Activated CD8-positive, alpha-beta memory T cell treated with anti-CD3 and anti-CD28 coated beads, Interleukin-2, amount 50 U/mL, for 48 hours (primary cell): ENCODE measurements around the gene ALK.
"Not testable (repeated sequence)": the region's sequence is repeated elsewhere in the genome, so short reads cannot be mapped to it uniquely, and the experiment has no call there.

Source experiments
- DNase-seq: peaks from one replicate; pipeline ENCODE4 v3.0.0-alpha.2; 2020

The ALK gene

GRCh38 chr2:29834624-29835023 lies 86.8 kb downstream of the ALK start:
- no peak for DNase-seq

GRCh38 chr2:29834036-29834540 lies 87.3 kb downstream of the ALK start:
- DNase-seq = no peak

DNA sequence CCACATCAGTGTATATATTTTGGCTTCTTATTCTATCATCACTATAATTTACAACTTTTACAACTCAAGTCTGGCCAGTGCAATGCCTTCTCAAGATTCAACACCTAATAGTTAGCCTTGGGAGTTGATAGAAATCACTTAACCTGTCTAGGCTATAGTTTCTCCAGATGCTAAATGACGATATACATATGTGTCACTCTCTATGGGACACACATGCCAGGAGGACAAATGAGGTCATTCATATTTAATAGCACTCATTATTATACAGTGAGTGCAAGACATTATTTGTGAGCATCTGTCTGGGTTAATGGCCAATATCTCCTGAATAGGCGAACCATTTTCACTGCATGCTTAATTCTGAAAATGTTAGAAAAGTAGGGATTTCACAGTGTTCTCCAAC lies 89.8 kb downstream of the ALK start:
- DNase-seq = no peak

DNA sequence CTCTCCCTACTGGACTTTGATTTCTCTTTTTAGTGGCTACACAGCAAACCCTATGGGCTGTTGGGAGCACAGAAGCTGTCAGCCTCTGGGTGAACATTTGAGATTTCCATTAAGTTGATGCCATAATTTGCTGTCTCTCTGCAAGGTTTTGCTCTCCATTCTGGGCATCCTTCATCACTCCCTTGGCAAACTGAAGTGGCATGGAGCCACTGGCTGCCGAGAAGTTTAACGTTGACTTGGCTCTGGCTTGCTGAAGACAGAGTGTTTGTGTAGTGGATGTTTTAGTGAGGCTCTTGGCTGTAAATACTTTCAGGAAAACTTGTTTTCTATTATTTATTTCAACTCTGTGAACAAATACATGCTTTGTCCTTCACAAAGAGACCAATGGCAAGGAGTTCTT lies 91.5 kb downstream of the ALK start:
- DNase-seq = no peak

DNA sequence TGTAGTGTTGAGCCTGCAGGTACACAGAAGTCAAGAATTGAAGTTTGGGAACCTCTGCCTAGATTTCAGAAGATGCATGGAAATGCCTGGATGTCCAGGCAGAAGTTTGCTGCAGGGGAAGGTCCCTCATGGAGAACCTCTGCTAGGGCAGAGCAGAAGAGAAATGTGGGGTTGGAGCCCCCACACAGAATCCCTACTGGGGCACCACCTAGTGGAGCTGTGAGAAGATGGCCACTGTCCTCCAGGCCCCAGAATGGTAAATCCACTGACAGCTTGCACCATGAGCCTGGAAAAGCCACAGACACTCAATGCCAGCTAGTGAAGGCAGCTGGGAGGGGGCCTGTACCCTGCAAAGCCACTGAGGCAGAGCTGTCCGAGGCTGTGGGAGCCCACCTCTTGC lies 97.2 kb downstream of the ALK start:
- not testable (repeated sequence) for DNase-seq

DNA sequence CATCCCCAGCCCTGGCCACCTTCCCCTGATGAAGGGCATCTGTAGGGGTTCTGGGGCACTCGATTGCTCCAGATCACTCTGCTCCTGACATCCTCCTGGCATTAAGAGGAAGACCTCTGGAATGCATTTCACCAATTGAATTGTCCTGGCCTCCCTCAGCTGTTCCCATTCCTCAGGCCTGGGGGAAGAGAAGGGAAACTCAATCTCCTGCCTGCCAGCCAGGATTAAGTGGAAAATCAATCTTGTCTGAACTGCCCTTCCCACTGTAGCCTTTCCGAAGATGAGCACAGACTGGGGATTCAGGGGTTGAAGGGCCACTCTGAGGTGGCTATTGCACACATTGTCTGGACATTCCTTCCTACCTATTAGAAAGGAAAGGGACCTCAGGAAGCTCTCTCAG lies 99.8 kb downstream of the ALK start:
- no peak for DNase-seq

DNA sequence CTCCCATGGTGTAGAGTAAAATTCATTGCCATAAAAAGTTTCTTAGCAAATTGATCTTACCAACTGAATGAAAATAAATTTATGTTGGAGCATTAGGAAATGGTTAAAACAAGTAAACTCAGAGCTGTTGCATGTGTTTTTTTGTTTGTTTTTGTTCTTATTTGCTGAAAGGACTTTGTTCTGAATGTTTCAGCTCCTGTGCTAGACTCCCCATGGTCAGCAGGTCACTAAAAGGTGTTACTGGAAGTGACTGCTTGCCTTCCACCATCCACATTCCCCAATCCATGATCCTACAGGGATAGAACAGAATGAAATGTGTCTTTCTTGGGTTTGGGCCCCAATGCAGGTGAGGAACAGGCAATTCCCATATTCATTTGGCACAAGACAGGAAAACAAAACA lies 101.8 kb downstream of the ALK start:
- DNase-seq = no peak

GRCh38 chr2:29817801-29818680 lies 103.3 kb downstream of the ALK start:
- DNase-seq = no peak

DNA sequence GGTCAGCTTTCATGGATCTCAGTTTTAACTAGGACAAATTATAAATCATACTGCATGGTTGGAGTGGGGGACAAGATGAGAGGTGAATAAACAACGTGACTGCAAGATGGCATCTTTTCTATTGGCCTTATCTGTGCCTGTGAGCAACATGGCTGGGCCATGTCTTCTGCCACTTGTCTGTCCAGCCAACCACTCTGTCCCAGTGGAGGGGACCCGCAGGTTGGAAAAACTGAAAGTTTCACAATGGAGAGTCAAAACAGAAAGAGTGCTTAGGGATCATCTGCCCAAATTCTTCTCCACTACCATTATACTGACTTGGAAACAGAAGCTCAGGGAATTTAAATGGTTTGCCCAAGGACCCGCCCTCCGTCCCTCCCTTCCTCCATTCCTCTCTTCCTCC lies 104.1 kb downstream of the ALK start:
- DNase-seq = no peak

GRCh38 chr2:29816651-29817050 lies 104.7 kb downstream of the ALK start:
- DNase-seq = no peak

- no peak for DNase-seq
Measured at GRCh38 chr2:29811378-29811777, 110.0 kb downstream of the ALK start.

DNA sequence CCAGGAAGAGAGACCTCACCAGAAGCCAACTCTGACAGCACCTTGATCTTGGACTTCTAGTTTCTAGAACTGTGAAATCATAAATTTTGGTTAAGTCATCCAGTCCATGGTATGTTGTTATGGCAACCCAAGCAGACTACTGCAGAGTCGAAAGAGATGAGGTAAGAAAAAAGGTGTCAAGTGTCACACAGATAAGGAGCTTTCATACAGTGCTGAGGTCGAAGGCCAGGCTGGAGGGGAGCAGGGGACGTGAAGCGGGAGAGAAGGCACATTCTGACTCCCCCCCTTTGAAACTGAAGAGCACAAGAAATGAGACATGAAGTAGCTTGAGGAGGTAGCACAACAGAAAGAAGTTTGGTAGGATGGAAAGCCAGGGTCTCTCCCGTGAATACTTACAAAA lies 110.4 kb downstream of the ALK start:
- no peak for DNase-seq

DNA sequence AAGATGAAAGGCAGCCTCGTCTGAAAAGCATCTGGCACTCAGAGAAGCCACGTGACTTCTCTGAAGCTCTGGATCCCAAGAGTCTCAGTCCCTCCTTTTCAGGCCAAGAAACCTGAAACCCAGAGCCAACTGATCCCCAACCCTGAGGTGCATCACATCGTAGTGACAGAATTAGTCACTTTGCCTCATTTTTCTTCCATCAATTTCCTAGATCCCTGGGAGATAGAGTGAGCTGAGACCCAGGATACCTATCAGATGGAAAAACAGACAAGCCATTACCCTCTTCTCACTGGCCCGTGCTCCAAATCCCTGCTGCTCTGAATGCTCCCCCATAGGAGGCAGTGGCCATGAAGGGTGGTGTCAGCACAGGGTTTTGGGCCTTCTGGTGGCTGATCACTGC lies 113.1 kb downstream of the ALK start:
- no peak for DNase-seq

GRCh38 chr2:29807082-29807481 lies 114.3 kb downstream of the ALK start:
- no peak for DNase-seq

- DNase-seq = no peak
Measured at GRCh38 chr2:29806461-29806860, 114.9 kb downstream of the ALK start.

- DNase-seq = no peak
Measured at GRCh38 chr2:29804671-29805070, 116.7 kb downstream of the ALK start.

DNA sequence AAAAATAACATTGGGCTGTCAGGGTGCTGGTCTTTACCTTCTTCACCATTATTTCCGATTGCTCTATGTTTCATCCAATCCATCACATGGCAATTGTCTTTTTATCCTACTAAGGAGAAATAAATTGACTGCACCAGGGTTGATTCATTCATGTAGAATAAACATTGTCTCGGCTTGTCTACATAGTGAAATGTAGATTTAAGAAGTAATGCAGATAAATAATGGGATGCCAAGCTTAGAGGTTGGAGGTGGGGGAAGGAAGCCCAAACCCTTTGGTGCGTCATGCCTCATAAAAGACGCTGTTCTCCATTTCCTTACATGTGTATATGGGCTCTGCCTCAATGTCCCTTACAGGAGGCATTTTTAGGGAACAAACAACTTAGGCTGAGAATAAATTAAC lies 117.8 kb downstream of the ALK start:
- no peak for DNase-seq

GRCh38 chr2:29802986-29803385 lies 118.4 kb downstream of the ALK start:
- DNase-seq = no peak

DNA sequence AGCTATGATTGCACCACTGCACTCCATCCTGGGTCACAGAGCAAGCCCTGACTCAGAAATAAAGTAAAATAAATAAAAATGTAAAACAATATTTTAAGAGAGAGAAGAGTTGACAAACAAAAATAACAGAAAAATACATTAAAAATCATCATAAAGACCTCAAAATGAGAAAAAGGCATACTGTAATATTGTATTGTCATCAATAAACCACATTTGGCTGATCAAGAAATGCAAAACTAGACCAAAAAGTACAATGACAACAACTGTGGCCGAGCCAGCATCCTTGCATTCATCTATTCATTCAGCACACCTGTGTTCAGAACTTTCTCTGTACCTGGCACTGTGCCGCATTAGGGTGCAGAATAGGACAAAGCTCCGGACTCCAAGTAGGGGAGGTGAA lies 121.8 kb downstream of the ALK start:
- no peak for DNase-seq

DNA sequence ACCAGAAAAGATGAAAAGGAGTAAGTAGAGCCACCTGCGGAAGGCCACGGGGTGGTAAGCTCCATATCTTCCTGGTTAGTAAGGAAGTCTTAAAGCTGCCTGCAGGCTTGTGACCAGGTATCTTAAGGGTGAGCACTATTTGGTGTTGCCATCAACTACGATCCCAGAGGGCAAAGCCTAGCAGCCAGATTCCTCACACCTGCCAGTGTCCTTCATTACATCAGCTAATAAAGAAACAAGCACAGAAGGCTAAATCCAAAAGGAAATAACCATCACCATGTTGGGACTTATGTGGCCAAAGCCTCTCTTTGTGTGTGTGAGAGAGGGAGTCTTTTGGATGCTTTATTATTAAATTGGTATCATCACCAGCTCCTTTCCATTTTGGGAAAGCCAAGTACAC lies 123.5 kb downstream of the ALK start:
- no peak for DNase-seq

GRCh38 chr2:29796446-29796845 lies 124.9 kb downstream of the ALK start:
- DNase-seq = no peak

GRCh38 chr2:29789911-29790485 lies 131.4 kb downstream of the ALK start:
- no peak for DNase-seq

DNA sequence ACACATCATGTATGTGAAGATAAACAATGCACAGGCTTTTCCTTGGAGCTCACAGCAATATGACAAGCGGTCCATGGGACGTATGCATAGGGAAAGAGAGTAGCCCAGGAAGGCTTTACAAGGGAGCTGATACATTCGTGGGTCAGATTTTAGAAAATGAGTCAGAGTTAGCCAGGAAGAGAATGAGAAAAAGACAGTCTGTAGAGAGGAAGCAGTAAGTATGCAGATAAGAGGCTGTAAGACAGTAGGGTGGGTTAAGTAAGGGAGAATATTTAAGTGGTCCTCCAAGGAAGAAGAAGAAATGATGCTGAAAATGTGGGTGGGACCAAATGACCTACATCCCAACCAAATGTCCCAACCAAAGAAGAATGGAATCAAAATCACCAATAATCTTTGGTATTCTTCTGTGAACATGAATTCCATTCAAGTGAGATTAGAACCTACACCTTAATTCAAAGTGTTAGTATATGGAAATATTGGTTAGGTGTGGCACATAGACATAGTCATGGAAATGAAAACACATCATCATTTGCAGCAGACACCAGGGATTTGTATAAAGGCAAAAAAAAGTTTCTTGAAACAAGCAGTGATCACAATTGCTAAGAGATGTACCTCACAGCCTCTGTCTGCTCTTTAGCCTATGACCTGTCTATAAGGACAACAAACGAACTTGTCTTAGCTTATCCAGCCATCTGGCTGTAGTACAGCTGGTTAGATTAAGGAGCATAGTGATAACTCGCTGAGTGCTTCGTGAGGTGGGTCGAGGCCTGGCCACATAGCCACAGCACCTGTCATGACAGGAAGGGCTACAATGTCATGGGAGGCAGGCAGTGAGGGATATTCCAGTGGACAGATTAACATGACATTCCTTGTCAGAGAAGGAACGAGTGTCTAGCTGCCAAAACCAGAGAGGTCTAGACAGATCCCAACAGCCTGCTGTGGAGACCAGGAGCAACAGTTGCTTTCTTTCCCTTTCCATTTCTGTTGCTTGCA lies 133.6 kb downstream of the ALK start:
- DNase-seq = no peak
